B cell (primary cell): ENCODE data around the gene TTLL5.

Source experiments
- EZH2 ChIP-seq: IDR thresholded peaks from 2 replicates; pipeline ENCODE4 v1.6.1; 2012; ENCODE audit warnings: borderline replicate concordance, low read depth, mild to moderate bottlenecking, moderate library complexity, low read length; ENCODE audit not compliant: insufficient read depth, poor library complexity, severe bottlenecking
- TF ChIP-seq, protein P1 (sequence below): fragments of 200-600 bp; IDR thresholded peaks from one replicate; pipeline ENCODE4 v1.8.0; 2022; ENCODE audit warnings: antibody characterized with exemption, mild to moderate bottlenecking

- TF ChIP-seq, protein P1, sequence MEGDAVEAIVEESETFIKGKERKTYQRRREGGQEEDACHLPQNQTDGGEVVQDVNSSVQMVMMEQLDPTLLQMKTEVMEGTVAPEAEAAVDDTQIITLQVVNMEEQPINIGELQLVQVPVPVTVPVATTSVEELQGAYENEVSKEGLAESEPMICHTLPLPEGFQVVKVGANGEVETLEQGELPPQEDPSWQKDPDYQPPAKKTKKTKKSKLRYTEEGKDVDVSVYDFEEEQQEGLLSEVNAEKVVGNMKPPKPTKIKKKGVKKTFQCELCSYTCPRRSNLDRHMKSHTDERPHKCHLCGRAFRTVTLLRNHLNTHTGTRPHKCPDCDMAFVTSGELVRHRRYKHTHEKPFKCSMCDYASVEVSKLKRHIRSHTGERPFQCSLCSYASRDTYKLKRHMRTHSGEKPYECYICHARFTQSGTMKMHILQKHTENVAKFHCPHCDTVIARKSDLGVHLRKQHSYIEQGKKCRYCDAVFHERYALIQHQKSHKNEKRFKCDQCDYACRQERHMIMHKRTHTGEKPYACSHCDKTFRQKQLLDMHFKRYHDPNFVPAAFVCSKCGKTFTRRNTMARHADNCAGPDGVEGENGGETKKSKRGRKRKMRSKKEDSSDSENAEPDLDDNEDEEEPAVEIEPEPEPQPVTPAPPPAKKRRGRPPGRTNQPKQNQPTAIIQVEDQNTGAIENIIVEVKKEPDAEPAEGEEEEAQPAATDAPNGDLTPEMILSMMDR: no peak
- no peak for TF ChIP-seq EZH2
Observed at GRCh38 chr14:75752086-75752485, 91.0 kb downstream of the TTLL5 start.
